ENCODE data around the gene AFF2.
"Not testable (repeated sequence)": the region's sequence is repeated elsewhere in the genome, so short reads cannot be mapped to it uniquely, and the experiment has no call there.

Gene AFF2

GRCh38 chrX:148643460-148643859 lies 143.0 kb downstream of the AFF2 start:
- no peak for DNase-seq (ENCODE audit: low read depth)

GRCh38 chrX:148647651-148648050 lies 147.2 kb downstream of the AFF2 start:
- DNase-seq (ENCODE audit: low read depth) = no peak

GRCh38 chrX:148649145-148649795 lies 148.9 kb downstream of the AFF2 start:
- DNase-seq (ENCODE audit: low read depth) = no peak

GRCh38 chrX:148658115-148658730 lies 157.8 kb downstream of the AFF2 start:
- DNase-seq (ENCODE audit: low read depth) = no peak

GRCh38 chrX:148659481-148659880 lies 159.1 kb downstream of the AFF2 start:
- DNase-seq (ENCODE audit: low read depth) = no peak

GRCh38 chrX:148661035-148661434 lies 160.6 kb downstream of the AFF2 start:
- no peak for DNase-seq (ENCODE audit: low read depth)

- no peak for DNase-seq (ENCODE audit: low read depth)
These were observed 161.6 kb downstream of the AFF2 start for GRCh38 chrX:148662014-148662413.

GRCh38 chrX:148664171-148664570 lies 163.8 kb downstream of the AFF2 start:
- no peak for DNase-seq (ENCODE audit: low read depth)

GRCh38 chrX:148664995-148665394 lies 164.6 kb downstream of the AFF2 start:
- DNase-seq (ENCODE audit: low read depth) = no peak

- DNase-seq (ENCODE audit: low read depth) = not testable (repeated sequence)
These were observed 168.8 kb downstream of the AFF2 start for GRCh38 chrX:148669175-148669574.

GRCh38 chrX:148670277-148670676 lies 169.9 kb downstream of the AFF2 start:
- no peak for DNase-seq (ENCODE audit: low read depth)

- DNase-seq (ENCODE audit: low read depth) = no peak
These were observed 172.1 kb downstream of the AFF2 start for GRCh38 chrX:148672517-148672916.

GRCh38 chrX:148681605-148682004 lies 181.2 kb downstream of the AFF2 start:
- DNase-seq (ENCODE audit: low read depth) = no peak

- no peak for DNase-seq (ENCODE audit: low read depth)
These were observed 181.8 kb downstream of the AFF2 start for GRCh38 chrX:148682206-148682605.

GRCh38 chrX:148691456-148691855 lies 191.0 kb downstream of the AFF2 start:
- DNase-seq (ENCODE audit: low read depth) = no peak

- no peak for DNase-seq (ENCODE audit: low read depth)
These were observed 194.8 kb downstream of the AFF2 start for GRCh38 chrX:148695255-148695654.

GRCh38 chrX:148698221-148698620 lies 197.8 kb downstream of the AFF2 start:
- DNase-seq (ENCODE audit: low read depth) = no peak

- no peak for DNase-seq (ENCODE audit: low read depth)
These were observed 199.6 kb downstream of the AFF2 start for GRCh38 chrX:148700021-148700420.

GRCh38 chrX:148713981-148714380 lies 213.6 kb downstream of the AFF2 start:
- DNase-seq (ENCODE audit: low read depth) = no peak

GRCh38 chrX:148715361-148715760 lies 214.9 kb downstream of the AFF2 start:
- DNase-seq (ENCODE audit: low read depth) = no peak

GRCh38 chrX:148722966-148723365 lies 222.5 kb downstream of the AFF2 start:
- no peak for DNase-seq (ENCODE audit: low read depth)

GRCh38 chrX:148723551-148723950 lies 223.1 kb downstream of the AFF2 start:
- no peak for DNase-seq (ENCODE audit: low read depth)

GRCh38 chrX:148728901-148729300 lies 228.5 kb downstream of the AFF2 start:
- no peak for DNase-seq (ENCODE audit: low read depth)

- DNase-seq (ENCODE audit: low read depth) = no peak
These were observed 232.3 kb downstream of the AFF2 start for GRCh38 chrX:148732743-148733142.

Measured in stimulated activated CD8-positive, alpha-beta memory T cell treated with anti-CD3 and anti-CD28 coated beads, Interleukin-12 subunit alpha, Interleukin-12 subunit beta, amount 100 ng/mL, for 4 hours (primary cell).